HG02840 (cell line): ENCODE results near the gene NELL1.

Experiments used
- ATAC-seq: cut with Tn5 transposase; IDR thresholded peaks from one replicate; pipeline ENCODE4 v1.9.1; 2021; ENCODE audit warnings: mild to moderate bottlenecking, moderate library complexity, moderate number of reproducible peaks; ENCODE audit not compliant: unreplicated experiment, low FRiP score

The NELL1 gene

GRCh38 chr11:21289686-21290085, 620.3 kb downstream of the NELL1 start:
- ATAC-seq = no peak

- ATAC-seq = no peak
Observed at GRCh38 chr11:21295508-21295907, 626.1 kb downstream of the NELL1 start.

DNA sequence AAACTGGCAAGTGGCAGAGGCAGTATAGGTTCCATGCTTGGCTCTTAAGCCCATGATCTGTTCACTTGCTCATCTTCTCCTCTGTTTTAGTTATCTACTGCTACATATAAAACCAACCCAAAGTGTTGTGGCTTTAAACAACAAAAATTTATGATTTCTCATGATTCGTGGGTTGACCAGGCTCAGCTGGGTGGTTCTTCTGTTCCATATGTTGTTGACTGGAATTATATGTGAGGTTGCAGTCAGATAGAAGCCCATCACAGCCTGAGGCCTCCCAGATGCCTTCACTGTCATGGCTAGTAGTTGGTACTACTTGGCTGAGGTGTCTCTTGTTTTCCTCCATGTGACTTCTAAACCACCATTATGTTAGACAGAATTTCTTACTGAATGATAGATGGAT, 632.6 kb downstream of the NELL1 start:
- no peak for ATAC-seq

GRCh38 chr11:21306739-21307358, 637.5 kb downstream of the NELL1 start:
- ATAC-seq = no peak

DNA sequence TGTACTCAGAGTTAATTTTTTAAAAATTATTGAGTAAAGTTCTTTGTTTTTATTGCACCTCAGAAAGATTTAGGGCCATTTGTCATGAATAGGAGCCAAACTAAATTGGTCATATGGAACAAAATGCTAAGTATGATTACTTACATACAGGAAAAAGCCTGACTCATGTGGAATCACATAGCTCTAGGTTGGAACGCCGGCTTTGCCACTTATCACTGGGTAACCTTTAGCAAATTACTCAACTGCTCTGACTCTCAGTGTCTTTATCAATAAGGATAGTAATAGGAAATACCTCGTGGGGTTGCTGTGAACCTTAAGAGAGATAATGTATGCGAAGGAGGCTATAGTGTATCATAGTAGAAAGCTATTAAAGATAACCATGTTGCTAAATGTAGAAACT, 638.5 kb downstream of the NELL1 start:
- ATAC-seq = no peak

DNA sequence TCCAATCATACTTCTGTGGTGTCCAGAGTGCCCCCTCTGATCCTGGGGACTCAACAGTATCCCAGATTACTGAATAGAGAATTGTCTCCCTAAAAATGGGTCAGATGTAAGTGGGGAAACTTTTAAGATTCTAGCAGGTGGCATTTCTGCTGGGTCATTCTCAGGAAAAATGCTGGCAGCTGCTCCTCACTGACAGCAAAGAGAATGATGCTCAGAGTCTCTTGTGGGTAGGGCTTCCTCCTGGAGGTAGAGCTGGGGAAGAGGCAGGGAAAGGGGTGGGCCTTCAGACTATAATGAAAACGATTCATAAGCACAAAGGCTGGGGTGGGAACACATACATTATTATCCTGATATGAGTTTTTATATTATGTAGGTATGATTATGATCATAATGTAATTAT, 647.2 kb downstream of the NELL1 start:
- no peak for ATAC-seq

DNA sequence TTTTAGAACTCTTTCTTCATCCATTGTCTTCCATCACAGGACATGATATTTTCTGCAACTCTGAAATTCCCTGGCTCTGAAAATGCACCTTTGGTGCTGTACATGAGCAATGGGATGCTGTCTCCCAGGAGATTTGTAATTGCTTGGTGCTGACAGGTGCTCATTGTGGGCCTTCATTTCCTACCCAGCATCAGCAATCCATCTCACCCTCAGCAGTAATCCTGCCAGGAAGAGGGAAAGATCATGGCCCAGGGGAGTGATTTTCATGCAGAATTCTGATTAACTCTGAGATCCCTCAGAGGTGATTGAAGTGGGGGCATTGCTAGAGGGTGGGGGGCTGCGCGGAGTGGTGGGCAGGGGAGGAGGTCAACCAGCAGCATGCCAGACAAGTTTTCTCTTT, 651.7 kb downstream of the NELL1 start:
- no peak for ATAC-seq

DNA sequence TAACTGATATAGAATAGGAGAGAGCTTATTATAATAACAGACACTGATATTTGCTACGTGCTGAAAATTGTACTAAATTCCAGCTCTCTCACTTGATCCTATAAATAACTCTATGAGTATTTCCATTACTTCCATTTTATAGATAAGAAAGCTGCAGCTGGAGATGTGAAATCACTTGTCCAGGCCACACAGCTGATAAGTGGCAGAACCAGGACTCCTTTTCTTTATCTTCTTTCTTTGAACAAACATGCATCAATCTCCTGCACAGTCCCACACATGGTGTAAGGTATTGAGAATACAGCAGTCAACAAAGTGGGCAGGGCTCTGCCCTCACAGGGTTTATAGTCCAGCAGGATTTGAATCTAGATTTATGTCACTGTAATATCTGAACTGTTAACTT, 652.1 kb downstream of the NELL1 start:
- ATAC-seq = no peak

DNA sequence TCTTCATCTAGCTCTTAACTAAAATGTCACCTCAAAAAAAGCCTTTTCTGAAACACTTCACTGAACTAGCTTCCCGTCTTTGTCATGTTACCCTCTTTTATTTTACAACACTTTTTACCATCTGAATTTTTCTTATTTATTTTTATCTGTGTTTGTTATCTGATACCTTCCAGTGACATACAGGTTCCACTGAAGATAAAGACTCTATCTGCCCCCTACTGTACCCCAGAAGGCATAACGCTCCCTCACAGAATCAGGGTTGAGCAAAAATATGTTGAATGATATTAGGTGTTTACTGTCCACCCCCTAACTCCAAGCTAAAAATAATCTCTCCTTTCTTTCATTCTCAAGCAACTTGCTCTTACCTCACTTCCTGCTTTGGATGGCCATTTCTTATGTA, 654.2 kb downstream of the NELL1 start:
- no peak for ATAC-seq

GRCh38 chr11:21343204-21343603, 673.8 kb downstream of the NELL1 start:
- no peak for ATAC-seq

DNA sequence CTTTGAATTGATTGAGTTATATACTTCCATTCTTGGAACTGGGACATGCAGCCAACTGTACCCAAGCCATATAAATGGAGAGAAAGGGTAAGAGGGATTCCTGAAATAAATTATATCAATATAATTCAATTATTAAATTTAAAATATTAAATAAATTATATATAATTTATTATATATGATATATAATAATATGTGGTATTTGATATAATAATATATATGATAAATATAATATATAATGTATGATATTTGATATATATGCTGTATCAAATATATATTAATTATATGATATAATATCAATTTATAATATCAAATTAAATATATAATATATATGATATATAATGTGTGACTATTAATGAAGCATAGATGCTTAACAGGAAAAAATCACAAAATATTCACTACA, 677.0 kb downstream of the NELL1 start:
- ATAC-seq = no peak

GRCh38 chr11:21350613-21351012, 681.2 kb downstream of the NELL1 start:
- ATAC-seq = no peak

GRCh38 chr11:21353425-21353824, 684.0 kb downstream of the NELL1 start:
- no peak for ATAC-seq

GRCh38 chr11:21364866-21365624, 695.7 kb downstream of the NELL1 start:
- no peak for ATAC-seq

GRCh38 chr11:21369947-21370346, 700.6 kb downstream of the NELL1 start:
- ATAC-seq = no peak

- no peak for ATAC-seq
Observed at GRCh38 chr11:21371044-21371443, 701.7 kb downstream of the NELL1 start.

DNA sequence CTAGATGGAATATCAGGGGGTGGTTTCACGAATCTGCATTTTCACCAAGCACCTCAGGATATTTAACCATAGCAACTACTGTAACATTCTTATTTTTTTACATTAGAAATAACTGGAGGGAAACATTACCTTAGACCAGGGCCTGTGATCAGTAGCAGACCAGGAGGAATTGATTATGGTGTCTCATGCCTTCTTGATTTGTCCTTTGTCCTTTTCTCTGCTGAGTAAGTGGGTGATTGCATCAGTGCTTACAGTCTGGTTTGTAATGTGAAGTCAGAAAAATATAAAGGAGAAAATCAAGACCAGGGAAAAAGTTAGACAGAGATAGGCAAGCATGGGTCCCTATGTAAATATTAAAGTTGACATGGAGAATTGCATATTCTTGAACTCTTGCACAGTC, 703.3 kb downstream of the NELL1 start:
- no peak for ATAC-seq

DNA sequence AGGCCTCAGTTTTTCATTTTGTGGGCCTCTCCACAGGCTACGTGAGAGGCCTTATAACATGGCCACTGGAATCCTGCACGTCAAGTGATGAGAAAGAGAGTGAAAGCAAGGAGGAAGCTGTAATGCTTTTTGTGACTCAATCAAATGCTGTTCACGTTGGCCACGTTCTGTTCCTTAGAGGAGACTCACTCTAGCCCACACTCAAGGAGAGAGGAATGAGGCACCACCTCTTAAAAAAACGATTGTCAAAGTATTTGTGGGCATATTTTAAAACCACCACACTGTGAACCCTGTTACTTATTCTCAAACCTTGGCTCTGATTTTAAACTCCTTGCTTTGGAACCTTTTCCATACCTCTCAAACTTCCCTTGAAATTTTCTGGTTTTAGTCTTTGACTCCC, 705.0 kb downstream of the NELL1 start:
- no peak for ATAC-seq

DNA sequence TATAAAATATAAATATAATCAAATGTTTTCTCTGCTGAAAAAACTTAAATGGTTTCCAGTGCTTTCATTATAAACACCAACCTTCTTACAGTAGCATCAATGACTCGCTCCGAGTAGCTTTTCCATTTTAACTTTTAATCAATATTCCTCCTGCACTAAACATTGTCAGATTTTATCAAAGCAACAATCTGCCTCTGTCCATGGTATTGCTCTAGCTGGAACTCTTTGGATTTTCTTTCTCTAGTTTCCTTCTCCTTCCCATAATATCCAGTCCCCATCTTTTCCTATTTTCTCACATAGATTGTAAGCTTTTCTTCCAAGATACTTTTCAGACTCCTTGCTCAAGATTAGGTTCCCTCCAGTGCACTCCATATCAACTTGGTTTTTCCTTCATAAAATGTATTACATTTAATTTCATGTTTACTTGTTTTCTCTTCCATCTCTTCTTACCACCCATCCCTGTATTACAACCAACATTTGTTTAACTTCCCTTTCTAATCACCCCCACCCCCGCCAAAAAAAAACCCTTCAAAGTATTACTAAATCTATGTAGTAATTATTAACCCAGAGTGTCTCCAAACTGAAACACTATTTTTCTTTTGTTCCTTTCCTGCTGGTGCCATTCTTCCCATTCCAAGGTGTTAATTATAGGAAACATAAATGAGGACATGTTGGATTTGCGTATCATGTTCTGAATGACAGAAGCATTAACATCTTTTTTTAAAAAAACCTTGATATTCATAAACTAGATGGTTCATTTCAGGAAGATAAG, 716.5 kb downstream of the NELL1 start:
- ATAC-seq = no peak

- no peak for ATAC-seq
Observed at GRCh38 chr11:21390430-21390829, 721.0 kb downstream of the NELL1 start.

DNA sequence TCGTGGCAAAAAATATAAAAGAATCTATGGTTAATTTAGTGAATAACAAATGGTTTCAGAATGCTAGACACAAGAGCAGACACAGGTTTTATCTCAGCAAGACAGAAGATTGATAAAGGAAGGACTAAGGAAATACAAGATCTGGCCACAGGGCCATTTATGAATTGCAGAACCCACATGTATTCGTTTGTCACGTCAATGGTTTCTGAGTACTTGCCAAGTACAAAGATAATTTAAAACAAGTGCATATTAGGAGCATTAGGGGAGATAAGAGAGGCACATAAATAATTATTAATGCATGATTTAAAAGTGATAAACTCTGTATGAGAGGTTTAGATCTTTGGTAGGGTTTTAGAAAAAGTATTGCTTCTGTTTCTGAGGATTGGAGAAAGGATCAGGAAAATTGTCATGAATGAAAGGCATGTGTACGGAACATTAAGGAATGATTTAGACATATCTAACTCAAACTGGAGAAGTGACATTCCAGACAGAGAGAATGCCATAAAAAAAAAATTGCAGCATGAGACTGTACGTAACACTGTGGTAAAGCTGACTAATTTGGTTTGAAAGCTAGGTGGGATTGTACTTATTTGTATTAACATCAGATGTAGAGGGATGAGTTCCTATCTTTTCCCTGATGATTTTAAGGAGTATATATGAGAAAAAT, 727.1 kb downstream of the NELL1 start:
- no peak for ATAC-seq
